ENCODE data around the gene TMEM178A. TPM values are rescaled to one million over a fixed set of nuclear protein-coding genes. Genes with fewer than 3 reads are reported as not detected.

TMEM178A gene
- total and polyA plus RNA-seq, 2 of the 8 experiments (the other 6 are each of a cell fraction or from before 2014, with no cell fraction given) = 11.2 to 14.9 TPM

- H4K20me1 ChIP-seq (replicated peaks in 1 of 2; ENCODE audit: control insufficient read depth in 1 of 2, insufficient read depth in 2 of 2, low read length in 2 of 2) = no peaks in the 10 kb centered on the region
- WGBS, 2 experiments (ENCODE audit: extremely low coverage in 1 of 2, insufficient coverage in 1 of 2, insufficient read length in 1 of 2, insufficient replicate concordance in 2 of 2, low coverage in 1 of 2, low lambda C conversion rate in 2 of 2, missing lambda C conversion rate in 1 of 2) = 6% methylated on average over 25 of the region's 26 CpGs; no CpG with 5 or more reads in 1 of the 2 experiments
- H3K4me3 ChIP-seq (ENCODE audit: extremely low read depth in 1 of 4, insufficient read depth in 2 of 4, low read depth in 3 of 4, low read length in 4 of 4) = peak overlapping the region; percentile 69 to 87 (median 80)
- H2BK20ac ChIP-seq (ENCODE audit: low read length) = no peak overlapping the region
- H2BK12ac ChIP-seq (ENCODE audit: low read depth, low read length) = no peak overlapping the region
- H3K79me2 ChIP-seq (ENCODE audit: control insufficient read depth in 1 of 2, insufficient read depth in 2 of 2, low read length in 2 of 2) = no peaks in the 10 kb centered on the region
- no peak overlapping the region for H3K4ac ChIP-seq (replicated peaks; ENCODE audit: insufficient read length, low read depth, low read length)
- H3K18ac ChIP-seq (ENCODE audit: extremely low read depth, low read length) = no peak overlapping the region; the same call in 1 of the 2 replicates
- H3K9ac ChIP-seq (replicated peaks in 1 of 4; ENCODE audit: extremely low read depth in 1 of 4, low read depth in 3 of 4, low read length in 3 of 4) = peak overlapping the region in 1 of 4 experiments; percentile 53; a peak in 3 of 7 replicates
- H4K8ac ChIP-seq (ENCODE audit: extremely low read depth, insufficient read depth, low read length) = 0 out of 2 replicates have a peak overlapping the region, but pooled peaks have one; percentile 53
- no peak overlapping the region for H2BK15ac ChIP-seq (ENCODE audit: low read length)
- H2AK5ac ChIP-seq (ENCODE audit: low read depth, low read length) = no peak overlapping the region
- H2BK120ac ChIP-seq (replicated peaks; ENCODE audit: low read depth, low read length) = no peak overlapping the region
- no peaks in the 10 kb centered on the region for H3K36me3 ChIP-seq (ENCODE audit: control insufficient read depth in 2 of 4, insufficient read depth in 4 of 4, low read length in 3 of 4)
- no peak overlapping the region for H4K5ac ChIP-seq (ENCODE audit: insufficient read length, low read depth, low read length)
- no peaks in the 10 kb centered on the region; the same call in 1 of the 2 replicates for H3K79me1 ChIP-seq (ENCODE audit: low read depth, low read length)
- no peak overlapping the region for H3K56ac ChIP-seq (replicated peaks; ENCODE audit: insufficient read length, low read depth, low read length)
- no peaks in the 10 kb centered on the region for H3K9me3 ChIP-seq (ENCODE audit: insufficient read depth in 2 of 2, low read depth in 1 of 2, low read length in 1 of 2)
- H3K4me2 ChIP-seq (ENCODE audit: insufficient read depth in 1 of 2, low read depth in 2 of 2, low read length in 2 of 2) = peak overlapping the region; percentile 80 to 96
- H2BK5ac ChIP-seq (ENCODE audit: low read depth, low read length) = no peak overlapping the region
- POLR2A ChIA-PET (ENCODE audit: partially characterized antibody) = interaction anchor here (1.0 kb wide), 1 partner anchor 124 kb away, joined by 3 read pairs; no protein-coding TSS in a partner anchor
- H3K14ac ChIP-seq (ENCODE audit: insufficient read length) = no peak overlapping the region
- peak overlapping the region; percentile 86; the same call in 1 of the 2 replicates for H2AFZ ChIP-seq (ENCODE audit: low read length)
- FAIRE-seq (no peak), DNase-seq (ENCODE audit: low read depth in 1 of 2, low spot score in 2 of 2) (peak in 1 of 2 experiments; percentile 73)
- H3K23me2 ChIP-seq (ENCODE audit: low read depth, low read length) = peaks cover 10% of the 10 kb centered on the region
- no peak overlapping the region for H3K27ac ChIP-seq (ENCODE audit: low read depth, low read length)
- H4K91ac ChIP-seq (replicated peaks; ENCODE audit: insufficient read length, low read length) = no peak overlapping the region
- peaks cover 0 to 8% (median 1%) of the 10 kb centered on the region in 4 experiments; a peak in 2 of 7 replicates for H3K4me1 ChIP-seq (replicated peaks in 1 of 4; ENCODE audit: control insufficient read depth in 3 of 4, insufficient read depth in 4 of 4, low read length in 3 of 4)
- H3K23ac ChIP-seq (ENCODE audit: insufficient read length) = no peak overlapping the region
- peaks cover 0 to 22% (median 19%) of the 10 kb centered on the region in 4 experiments; a peak in 5 of 7 replicates for H3K27me3 ChIP-seq (replicated peaks in 1 of 4; ENCODE audit: control insufficient read depth in 3 of 4, extremely low read depth in 1 of 4, insufficient read depth in 3 of 4, low read length in 3 of 4)
- CTCF ChIA-PET (ENCODE audit: partially characterized antibody) = interaction anchor here (0.6 to 0.8 kb wide), 2 partner anchors 33 to 65 kb away, joined by 3 read pairs; no protein-coding TSS in a partner anchor
- 0 out of 4 replicates have a peak, but pooled peaks of 1 of the 2 experiments have one; percentile 19 for TF ChIP-seq SIN3A (conservative IDR thresholded peaks at IDR 0.05 in 1 of 2, IDR thresholded peaks at IDR 0.05 in 1 of 2; ENCODE audit: low read depth in 1 of 2, low read length in 2 of 2)
- no peak for TF ChIP-seq KDM1A (IDR thresholded peaks at IDR 0.05; ENCODE audit: borderline replicate concordance, low read length)
- no peak for TF ChIP-seq CBX8 (IDR thresholded peaks at IDR 0.05; ENCODE audit: borderline replicate concordance, low read depth, low read length)
- TF ChIP-seq HDAC2 (IDR thresholded peaks at IDR 0.05; ENCODE audit: borderline replicate concordance in 1 of 2, low read depth in 2 of 2, low read length in 2 of 2) = no peak
- TF ChIP-seq TBP (IDR thresholded peaks at IDR 0.05; ENCODE audit: low read depth, low read length) = no peak; the same call in 1 of the 2 replicates
- TF ChIP-seq CBX5 (IDR thresholded peaks at IDR 0.05; ENCODE audit: low read depth, low read length) = no peak
- TF ChIP-seq JUN (IDR thresholded peaks at IDR 0.05; ENCODE audit: low read depth, low read length) = no peak
- peak; percentile 81 for TF ChIP-seq ASH2L (IDR thresholded peaks at IDR 0.05; ENCODE audit: low read length)
These were observed 677 bp upstream of the TMEM178A start for GRCh38 chr2:39664888-39665591.

Data from H1 (cell line).